GM23338 (cell line): Measurements from ENCODE around the gene FNDC3B. TPM values are rescaled to one million over a fixed set of nuclear protein-coding genes. Genes with fewer than 3 reads are reported as not detected.

Experiments used
- ATAC-seq: fragments of 200-7000 bp; cut with Tn5 transposase; 3 replicates; pipeline ENCODE4 v1.9.1; 2020
- DNase-seq: peaks from one replicate; pipeline ENCODE4 v3.0.0-alpha.2; 2015; ENCODE audit warnings: low spot score
- H2AFZ ChIP-seq: fragments of 200-600 bp; sonication (generic); 2 replicates; pipeline ENCODE4 v1.8.0; 2016; ENCODE audit warnings: antibody characterized with exemption, mild to moderate bottlenecking, moderate library complexity
- H3F3A ChIP-seq: fragments of 200-600 bp; sonication (generic); replicated peaks from 2 replicates; pipeline ENCODE4 v1.8.0; 2017; ENCODE audit warnings: antibody characterized with exemption, mixed run types, low read depth
- H3K27ac ChIP-seq: fragments of 200-600 bp; sonication (generic); 2 replicates; pipeline ENCODE4 v1.6.1; 2016; ENCODE audit warnings: low read depth
- H3K27me3 ChIP-seq: fragments of 200-600 bp; sonication (generic); 2 replicates; pipeline ENCODE4 v1.8.0; 2016; ENCODE audit warnings: mild to moderate bottlenecking, mixed run types, moderate library complexity; ENCODE audit not compliant: insufficient read depth
- H3K36me3 ChIP-seq: fragments of 200-600 bp; sonication (generic); 2 replicates; pipeline ENCODE4 v1.8.0; 2016; ENCODE audit warnings: mild to moderate bottlenecking; ENCODE audit not compliant: insufficient read depth
- H3K4me1 ChIP-seq: fragments of 200-600 bp; sonication (generic); 2 replicates; pipeline ENCODE4 v1.8.0; 2016; ENCODE audit warnings: mild to moderate bottlenecking, moderate library complexity; ENCODE audit not compliant: insufficient read depth
- H3K4me2 ChIP-seq: fragments of 200-600 bp; sonication (generic); 2 replicates; pipeline ENCODE4 v1.7.1; 2017; ENCODE audit warnings: mixed run types
- H3K4me3 ChIP-seq: fragments of 200-600 bp; sonication (generic); 2 replicates; pipeline ENCODE4 v1.6.1; 2016; ENCODE audit warnings: mixed run types
- H3K79me2 ChIP-seq: fragments of 200-600 bp; sonication (generic); replicated peaks from 2 replicates; pipeline ENCODE4 v1.8.0; 2017; ENCODE audit warnings: mild to moderate bottlenecking; ENCODE audit not compliant: insufficient read depth
- H3K9me2 ChIP-seq: fragments of 200-600 bp; sonication (generic); 2 replicates; pipeline ENCODE4 v1.8.0; 2017; ENCODE audit not compliant: insufficient read depth
- H4K20me1 ChIP-seq: fragments of 200-600 bp; sonication (generic); replicated peaks from 2 replicates; pipeline ENCODE4 v1.8.0; 2017; ENCODE audit warnings: mild to moderate bottlenecking; ENCODE audit not compliant: insufficient read depth
- H3K27ac Mint-ChIP-seq: 2 replicates; pipeline ENCODE4 v1.8.0; 2020; ENCODE audit warnings: inconsistent platforms, mild to moderate bottlenecking, moderate library complexity, mixed read lengths
- H3K27me3 Mint-ChIP-seq: 3 replicates; pipeline ENCODE4 v1.8.0; 2022; ENCODE audit warnings: low read depth, mild to moderate bottlenecking, moderate library complexity, mixed read lengths, inconsistent platforms; ENCODE audit not compliant: insufficient read depth, poor library complexity
- H3K36me3 Mint-ChIP-seq: 3 replicates; pipeline ENCODE4 v1.8.0; 2021; ENCODE audit warnings: low read depth, mild to moderate bottlenecking, inconsistent platforms, moderate library complexity, mixed read lengths
- H3K4me1 Mint-ChIP-seq: 3 replicates; pipeline ENCODE4 v1.8.0; 2020; ENCODE audit warnings: mild to moderate bottlenecking, inconsistent platforms, mixed read lengths
- H3K4me3 Mint-ChIP-seq: 3 replicates; pipeline ENCODE4 v1.8.0; 2021; ENCODE audit warnings: moderate library complexity, mild to moderate bottlenecking, inconsistent platforms, mixed read lengths
- H3K9me3 Mint-ChIP-seq: 3 replicates; pipeline ENCODE4 v1.8.0; 2020; ENCODE audit warnings: moderate library complexity, mild to moderate bottlenecking, inconsistent platforms, mixed read lengths
- CREB1 ChIP-seq: fragments of 250-450 bp; sonication (Bioruptor Pico); IDR thresholded peaks from 2 replicates; pipeline ENCODE4 v1.5.0; 2020; ENCODE audit warnings: low read depth, mild to moderate bottlenecking, moderate library complexity
- CTCF ChIP-seq, 2 experiments: fragments of 200-600 bp in 1 of 2; sonication (generic) in 1 of 2; conservative IDR thresholded peaks; 2 replicates each; pipeline versions ENCODE4 v1.5.1 to v1.6.1; 2016 to 2017; ENCODE audit warnings: antibody characterized with exemption in 2 of 2, low read depth in 2 of 2, mild to moderate bottlenecking in 2 of 2, moderate library complexity in 1 of 2
- ETS1 ChIP-seq: IDR thresholded peaks from 2 replicates; pipeline ENCODE4 v1.6.1; 2016; ENCODE audit warnings: antibody characterized with exemption
- EZH2 ChIP-seq: fragments of 200-600 bp; sonication (generic); IDR thresholded peaks from one replicate; pipeline ENCODE4 v1.8.0; 2017; ENCODE audit warnings: antibody characterized with exemption, mild to moderate bottlenecking, low read depth; ENCODE audit not compliant: unreplicated experiment
- EZH2phosphoT487 ChIP-seq: fragments of 200-600 bp; sonication (generic); IDR thresholded peaks from one replicate; pipeline ENCODE4 v1.8.1; 2018; ENCODE audit warnings: antibody characterized with exemption; ENCODE audit not compliant: unreplicated experiment
- JUNB ChIP-seq: IDR thresholded peaks from one replicate; pipeline ENCODE4 v1.6.1; 2016; ENCODE audit warnings: antibody characterized with exemption; ENCODE audit not compliant: unreplicated experiment
- NANOG ChIP-seq: IDR thresholded peaks from 2 replicates; pipeline ENCODE4 v1.6.1; 2016; ENCODE audit warnings: antibody characterized with exemption, borderline replicate concordance
- POLR2AphosphoS5 ChIP-seq: IDR thresholded peaks from 2 replicates; pipeline ENCODE4 v1.6.1; 2016; ENCODE audit warnings: antibody characterized with exemption, low read depth
- REST ChIP-seq: IDR thresholded peaks from one replicate; pipeline ENCODE4 v1.6.1; 2018; ENCODE audit warnings: antibody characterized with exemption; ENCODE audit not compliant: unreplicated experiment
- STAT1 ChIP-seq: IDR thresholded peaks from one replicate; pipeline ENCODE4 v1.6.1; 2016; ENCODE audit warnings: antibody characterized with exemption; ENCODE audit not compliant: unreplicated experiment
- ZNF114 ChIP-seq: fragments of 250-450 bp; sonication (Bioruptor Pico); IDR thresholded peaks from 2 replicates; pipeline ENCODE4 v1.5.0; 2020; ENCODE audit warnings: mild to moderate bottlenecking, moderate library complexity
- ZNF331 ChIP-seq: fragments of 250-450 bp; sonication (Bioruptor Pico); IDR thresholded peaks from 2 replicates; pipeline ENCODE4 v1.5.0; 2020; ENCODE audit warnings: low read depth, mild to moderate bottlenecking, moderate library complexity
- ZNF462 ChIP-seq: fragments of 250-450 bp; sonication (Bioruptor Pico); IDR thresholded peaks from 2 replicates; pipeline ENCODE4 v1.5.0; 2020; ENCODE audit warnings: mild to moderate bottlenecking, moderate library complexity
- polyA plus RNA-seq: library from polyadenylated mRNA; unstranded; fragments of >200 nt; fragmentation: Nextera tagmentation; extraction: Ambion mirVana; gene quantifications from 2 replicates; pipeline ENCODE4 v1.2.1, GENCODE V29; 2016
- total RNA-seq: library from RNA; depleted of rRNA; stranded (reverse); fragments of >200 nt; shearing (Covaris generic); gene quantifications from 2 replicates; pipeline ENCODE4 v1.2.3, GENCODE V29; 2014

FNDC3B gene
- total and polyA plus RNA-seq, 2 experiments from 2014 or later = 19.1 to 55.4 TPM

GRCh38 chr3:172317984-172318383 lies 278.6 kb downstream of the FNDC3B start:
- no peak for ATAC-seq
- Histone ChIP-seq H3K79me2 (no peaks in the 10 kb centered on the region), H3K27me3 (no peaks in the 10 kb centered on the region), H3K4me2 (no peak overlapping the region), H3K36me3 (peaks cover 8% of the 10 kb centered on the region; the same call in 1 of the 2 replicates), H4K20me1 (peaks cover 2% of the 10 kb centered on the region; the same call in 1 of the 2 replicates), H3K9me2 (no peaks in the 10 kb centered on the region), H3K4me3 (no peak overlapping the region), H3K4me1 (peaks cover 5% of the 10 kb centered on the region; the same call in 1 of the 2 replicates), H3F3A (no peaks in the 10 kb centered on the region), H3K27ac (no peak overlapping the region), H2AFZ (no peak overlapping the region)
- no peak overlapping the region for H3K4me3 Mint-ChIP-seq
- peaks cover 2% of the 10 kb centered on the region for H3K27me3 Mint-ChIP-seq
- no peak overlapping the region for H3K27ac Mint-ChIP-seq
- no peaks in the 10 kb centered on the region; the same call in 2 of the 3 replicates for H3K9me3 Mint-ChIP-seq
- TF ChIP-seq ETS1 (no peak), CREB1 (CRISPR knock-in tag) (no peak), EZH2phosphoT487 (no peak), POLR2AphosphoS5 (no peak), CTCF (conservative IDR thresholded peaks at IDR 0.05; ENCODE audit: low read depth in 2 of 2) (no peak), EZH2 (no peak), JUNB (no peak), ZNF462 (no peak), ZNF114 (CRISPR knock-in tag) (no peak), STAT1 (no peak), REST (no peak), ZNF331 (CRISPR knock-in tag) (no peak), NANOG (no peak)
- DNase-seq = no peak
- H3K4me1 Mint-ChIP-seq = peaks cover 20% of the 10 kb centered on the region
- peaks cover 26% of the 10 kb centered on the region for H3K36me3 Mint-ChIP-seq
